Posterior cingulate gyrus (tissue), 11 donors: Measurements from ENCODE around the gene CACNA1C.

Experiments used
- DNase-seq, 10 donors: peaks; one replicate each; pipeline versions ENCODE4 v3.0.0 to v3.0.0-alpha.2; 2020 to 2021; ENCODE audit warnings: mixed read lengths in 3 of 10
- intact Hi-C: fragments of 100-400 bp; cut with DNase I; formaldehyde crosslinking; loops from one replicate; pipeline ENCODE4 v1.15.1; 2023

Gene CACNA1C

GRCh38 chr12:2187195-2187945, 134.6 kb downstream of the CACNA1C start:
- intact Hi-C loops, result no loop called here
- DNase-seq, result peak in 1 of 10 donors; percentile 70

GRCh38 chr12:2190085-2190484, 137.3 kb downstream of the CACNA1C start:
- no peak for DNase-seq
- intact Hi-C loops, result no loop called here

GRCh38 chr12:2190896-2191533, 138.2 kb downstream of the CACNA1C start:
- intact Hi-C loops, result no loop called here
- DNase-seq, result peak in 1 of 10 donors; percentile 59

- intact Hi-C loops, result no loop called here
Observed at GRCh38 chr12:2191534-2192153, 138.9 kb downstream of the CACNA1C start.

GRCh38 chr12:2192231-2192630, 139.4 kb downstream of the CACNA1C start:
- intact Hi-C loops, result no loop called here
- DNase-seq, result peak in 1 of 10 donors; percentile 50

More at GRCh38 chr12:2191534-2192153, 138.9 kb downstream of the CACNA1C start:
- DNase-seq, result peak in 1 of 10 donors; percentile 32

- intact Hi-C loops, result no loop called here
Observed at GRCh38 chr12:2194060-2194459, 141.3 kb downstream of the CACNA1C start.

GRCh38 chr12:2194571-2194970, 141.8 kb downstream of the CACNA1C start:
- DNase-seq, result no peak
- intact Hi-C loops, result no loop called here

More at GRCh38 chr12:2194060-2194459, 141.3 kb downstream of the CACNA1C start:
- DNase-seq, result no peak

GRCh38 chr12:2195085-2195484, 142.3 kb downstream of the CACNA1C start:
- no peak for DNase-seq
- intact Hi-C loops, result no loop called here

GRCh38 chr12:2198005-2198501, 145.3 kb downstream of the CACNA1C start:
- intact Hi-C loops, result no loop called here
- DNase-seq, result peak in 8 of 10 donors; percentile 39 to 93 (median 57)

- DNase-seq, result no peak
- intact Hi-C loops, result no loop called here
Observed at GRCh38 chr12:2198542-2198941, 145.8 kb downstream of the CACNA1C start.

- peak in 1 of 10 donors; percentile 50 for DNase-seq
- intact Hi-C loops, result no loop called here
Observed at GRCh38 chr12:2205996-2206395, 153.2 kb downstream of the CACNA1C start.

- peak in 1 of 10 donors; percentile 65 for DNase-seq
- intact Hi-C loops, result no loop called here
Observed at GRCh38 chr12:2208837-2209635, 156.2 kb downstream of the CACNA1C start.

GRCh38 chr12:2211119-2211518, 158.3 kb downstream of the CACNA1C start:
- DNase-seq, result peak in 1 of 10 donors; percentile 59
- intact Hi-C loops, result no loop called here

GRCh38 chr12:2212537-2212936, 159.8 kb downstream of the CACNA1C start:
- intact Hi-C loops, result no loop called here
- DNase-seq, result no peak

GRCh38 chr12:2212971-2213869, 160.4 kb downstream of the CACNA1C start:
- intact Hi-C loops, result no loop called here
- peak in 5 of 10 donors; percentile 26 to 87 (median 48) for DNase-seq

- peak in 1 of 10 donors; percentile 77 for DNase-seq
- intact Hi-C loops, result no loop called here
Observed at GRCh38 chr12:2214411-2214810, 161.6 kb downstream of the CACNA1C start.

- intact Hi-C loops, result no loop called here
- DNase-seq, result no peak
Observed at GRCh38 chr12:2215709-2216560, 163.1 kb downstream of the CACNA1C start.

GRCh38 chr12:2218706-2219105, 165.9 kb downstream of the CACNA1C start:
- intact Hi-C loops, result no loop called here
- DNase-seq, result no peak
